NT2/D1 (cell line): ENCODE results near the gene LGALS3.

Source experiments
- SUZ12 ChIP-seq: IDR thresholded peaks from 2 replicates; pipeline ENCODE4 v1.6.1; 2011; ENCODE audit not compliant: insufficient read length, insufficient read depth; ENCODE audit errors: extremely low read depth
- ZNF274 ChIP-seq: IDR thresholded peaks from 2 replicates; pipeline ENCODE4 v1.6.1; 2011; ENCODE audit warnings: mild to moderate bottlenecking, low read depth, low read length

- no peak for TF ChIP-seq SUZ12
- TF ChIP-seq ZNF274, result no peak
These were observed 65.8 kb downstream of the LGALS3 start for GRCh38 chr14:55194656-55195355.
